ENCODE results near the gene PSMB10.

Gene PSMB10

GRCh38 chr16:67888331-67888730, 48.3 kb downstream of the PSMB10 start:
- no peak for DNase-seq

DNA sequence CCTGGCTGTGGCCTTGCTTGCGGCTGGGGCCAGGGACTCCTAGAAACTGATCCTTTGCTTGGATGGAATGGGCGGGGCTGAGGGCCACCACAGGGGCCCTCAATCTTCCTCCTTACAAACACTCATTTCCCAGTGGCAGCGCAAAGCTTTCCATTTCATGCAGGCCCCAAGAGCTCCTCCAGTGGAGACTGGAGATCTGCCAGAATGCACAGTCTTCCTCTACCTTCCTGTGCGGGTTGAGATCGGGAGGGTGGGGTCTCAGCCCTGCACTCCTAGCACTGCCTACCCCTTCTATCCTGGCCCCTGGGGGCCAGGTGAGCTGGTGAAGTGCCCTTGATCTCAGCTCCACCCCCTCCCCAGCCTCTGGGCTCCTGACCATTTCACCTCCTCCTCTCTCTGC, 50.3 kb downstream of the PSMB10 start:
- no peak for DNase-seq

DNA sequence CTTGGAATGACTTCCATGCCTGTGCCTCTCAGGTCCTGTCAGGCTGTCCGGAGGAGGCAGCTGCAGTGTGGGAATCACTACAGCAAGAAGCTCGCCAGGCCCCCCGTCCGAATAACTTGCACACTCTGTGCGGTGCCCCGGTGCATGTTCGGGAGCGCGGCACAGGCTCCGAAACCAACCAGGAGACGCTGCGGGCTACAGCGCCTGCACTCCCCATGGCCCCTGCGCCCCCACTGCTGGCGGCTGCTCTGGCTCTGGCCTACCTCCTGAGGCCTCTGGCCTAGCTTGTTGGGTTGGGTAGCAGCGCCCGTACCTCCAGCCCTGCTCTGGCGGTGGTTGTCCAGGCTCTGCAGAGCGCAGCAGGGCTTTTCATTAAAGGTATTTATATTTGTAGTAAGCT, 50.7 kb downstream of the PSMB10 start:
- no peak for DNase-seq

GRCh38 chr16:67885545-67885944, 51.1 kb downstream of the PSMB10 start:
- DNase-seq = no peak

GRCh38 chr16:67884684-67885083, 52.0 kb downstream of the PSMB10 start, which contains the start of gene NRN1L:
TSS of gene NRN1L (plus strand) at chr16:67884885. CDS start at chr16:67884904, 19 bp downstream.
- no peak for DNase-seq

Data from activated naive CD4-positive, alpha-beta T cell treated with anti-CD3 and anti-CD28 coated beads, Interleukin-2, amount 50 U/mL, for 16 hours (primary cell).